HG03575 (cell line): ENCODE measurements around the gene MAFF.
"Not testable (repeated sequence)": the region's sequence is repeated elsewhere in the genome, so short reads cannot be mapped to it uniquely, and the experiment has no call there.

Experiments
- ATAC-seq: cut with Tn5 transposase; IDR thresholded peaks from one replicate; pipeline ENCODE4 v1.9.1; 2021; ENCODE audit not compliant: unreplicated experiment, insufficient number of reproducible peaks, low FRiP score; ENCODE audit errors: extremely low read depth

The MAFF gene

GRCh38 chr22:38201711-38202436, at the start of gene MAFF:
Gene MAFF, plus strand, starts transcription at chr22:38201994. Its CDS starts 11,860 bp downstream, at chr22:38213854.
- no peak for ATAC-seq

DNA sequence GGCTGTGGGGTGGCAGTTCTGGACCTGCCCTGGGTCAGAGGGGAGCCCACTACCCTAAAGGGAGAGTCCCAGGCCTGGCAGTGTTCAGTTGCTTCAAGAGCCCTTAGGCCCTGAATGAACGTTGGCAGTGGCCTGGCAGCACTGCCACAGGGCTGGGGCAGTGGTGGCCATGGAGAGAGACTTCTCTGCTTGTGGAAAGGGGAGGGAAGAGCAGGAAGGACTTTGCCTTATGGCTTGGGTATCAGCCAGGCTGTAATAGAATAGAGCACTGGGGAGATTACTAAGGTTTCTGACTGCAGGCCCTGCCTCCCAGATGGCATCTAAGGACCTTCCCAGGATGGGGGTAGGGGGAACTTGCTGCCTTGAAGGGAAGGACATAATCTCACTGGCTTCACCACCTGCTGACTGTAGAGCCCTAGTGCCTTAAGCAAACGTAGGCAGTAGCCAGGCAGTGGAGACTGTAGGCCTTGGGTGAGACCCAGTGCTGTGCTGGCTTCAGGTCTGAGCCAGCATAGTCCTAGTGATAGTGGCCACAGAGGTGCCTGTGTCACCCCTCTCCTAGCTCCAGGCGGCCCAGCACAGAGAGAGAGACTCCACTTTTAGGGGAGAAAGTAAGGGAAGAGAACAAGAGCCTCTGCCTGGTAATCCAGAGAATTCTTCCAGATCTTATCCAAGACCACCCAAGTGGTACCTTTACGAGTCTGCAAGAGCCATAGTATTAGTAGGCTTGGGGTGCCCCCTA, 47.8 kb upstream of the MAFF start:
- ATAC-seq, result no peak

DNA sequence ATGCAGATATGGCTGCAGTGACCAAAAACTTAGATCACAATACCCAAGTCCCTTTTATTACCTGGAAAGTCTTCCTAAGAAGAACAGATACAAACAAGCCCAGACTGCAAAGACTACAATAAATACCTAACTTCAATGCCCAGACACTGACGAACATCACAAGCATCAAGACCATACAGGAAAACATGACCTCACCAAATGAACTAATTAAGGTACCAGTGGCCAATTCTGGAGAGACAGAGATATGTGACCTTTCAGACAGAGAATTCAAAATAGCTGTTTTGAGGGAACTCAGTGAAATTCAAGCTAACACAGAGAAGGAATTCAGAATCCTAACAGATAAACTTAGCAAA, 47.3 kb upstream of the MAFF start:
- not testable (repeated sequence) for ATAC-seq

DNA sequence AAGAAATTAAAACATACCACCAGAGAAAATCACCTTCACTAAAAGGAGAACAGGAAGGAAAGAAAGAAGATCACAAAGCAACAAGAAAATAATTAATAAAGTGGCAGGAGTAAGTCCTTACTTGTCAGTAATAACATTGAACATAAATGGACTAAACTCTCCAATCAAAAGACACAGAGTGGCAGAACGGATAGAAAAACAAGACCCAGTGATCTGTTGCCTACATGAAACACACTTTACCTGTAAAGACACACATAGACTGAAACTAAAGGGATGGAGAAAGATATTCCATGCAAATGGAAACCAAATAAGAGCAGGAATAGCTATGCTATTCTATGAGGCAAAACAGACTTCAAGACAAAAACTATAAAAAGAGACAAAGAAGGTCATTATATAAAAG, 46.1 kb upstream of the MAFF start:
- no peak for ATAC-seq

GRCh38 chr22:38162881-38163843, 38.6 kb upstream of the MAFF start:
- ATAC-seq, result no peak

DNA sequence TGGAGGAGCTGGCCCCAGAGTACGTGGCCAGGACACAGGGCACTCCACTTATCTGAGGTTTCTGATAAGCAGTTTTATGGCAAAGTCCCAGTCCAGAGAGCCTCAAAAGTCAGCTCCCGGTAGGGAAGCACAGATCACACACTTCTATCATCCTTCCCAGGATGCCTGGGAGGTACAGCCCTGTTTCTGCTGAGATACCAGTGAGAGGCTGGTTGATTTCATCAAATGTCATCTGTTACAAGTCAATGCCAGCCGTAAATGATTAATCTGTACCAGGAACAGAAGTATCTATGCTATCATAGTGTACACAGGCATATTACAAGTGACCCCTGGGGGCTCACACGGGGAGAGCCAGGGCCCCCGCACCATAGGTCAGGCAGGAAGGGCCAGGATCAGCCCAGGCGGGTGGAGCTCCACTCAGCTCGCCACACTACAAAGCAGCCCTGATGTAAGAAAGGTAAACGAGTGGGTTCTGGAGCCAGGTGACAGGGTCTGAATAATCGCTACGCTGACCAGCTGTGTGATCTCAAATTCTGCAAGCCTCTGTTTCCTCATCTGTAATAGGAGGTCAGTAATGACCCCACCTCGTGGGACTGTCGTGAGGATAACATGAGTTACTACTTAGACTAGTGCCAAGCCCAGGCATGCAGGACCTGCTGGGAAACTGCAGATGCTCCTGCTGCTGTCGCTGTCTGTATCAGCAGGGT, 37.8 kb upstream of the MAFF start:
- ATAC-seq, result no peak

GRCh38 chr22:38164551-38164918, 37.3 kb upstream of the MAFF start:
- no peak for ATAC-seq

- no peak for ATAC-seq
Observed at GRCh38 chr22:38165922-38166593, 35.7 kb upstream of the MAFF start.

GRCh38 chr22:38167988-38168407, 33.8 kb upstream of the MAFF start:
- no peak for ATAC-seq

- no peak for ATAC-seq
Observed at GRCh38 chr22:38169116-38169515, 32.7 kb upstream of the MAFF start.

GRCh38 chr22:38170469-38170868, 31.3 kb upstream of the MAFF start:
- no peak for ATAC-seq

DNA sequence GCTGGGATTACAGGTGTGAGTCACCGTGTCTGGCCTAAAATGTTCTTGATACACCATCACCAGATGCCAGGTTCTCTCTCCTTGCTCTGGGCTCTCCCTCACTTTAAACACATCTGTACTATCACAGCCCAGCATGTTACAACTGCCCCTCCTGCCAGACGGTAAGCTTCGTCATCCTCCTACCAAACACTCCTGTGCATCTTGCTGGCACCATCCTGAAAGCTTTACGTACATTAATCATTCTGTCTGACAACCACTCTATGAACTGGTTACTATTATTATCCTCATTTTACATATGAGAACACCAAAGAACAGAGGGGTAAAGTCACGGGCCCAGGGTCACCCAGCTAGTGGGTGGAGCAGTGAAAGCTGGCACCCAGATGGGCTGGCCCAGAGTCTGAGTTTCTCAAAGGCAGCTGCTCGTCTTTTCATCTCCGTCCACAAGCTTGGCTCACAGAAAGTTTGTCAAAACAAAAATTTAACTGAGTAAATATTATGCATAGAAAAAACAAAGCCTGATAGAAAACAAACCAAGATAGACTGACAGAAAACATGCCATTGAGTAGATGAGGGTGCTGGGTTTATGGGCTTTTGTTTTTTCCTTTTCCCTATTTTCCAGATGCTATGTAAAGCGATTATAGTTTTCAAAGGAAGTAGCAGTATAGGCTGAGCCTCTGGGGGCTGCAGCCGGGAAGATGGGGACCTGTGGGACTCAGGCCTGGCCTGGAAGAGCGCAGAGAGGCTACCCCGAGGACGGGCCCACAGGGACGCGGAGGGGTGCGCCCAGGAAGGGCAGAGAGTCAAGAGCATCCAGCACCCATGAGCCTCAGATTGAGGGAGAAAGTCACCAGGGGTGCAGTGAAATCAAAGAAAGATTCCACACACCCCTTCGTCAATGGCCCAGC, 29.6 kb upstream of the MAFF start:
- ATAC-seq, result no peak

- ATAC-seq, result no peak
Observed at GRCh38 chr22:38172832-38173640, 28.8 kb upstream of the MAFF start.

DNA sequence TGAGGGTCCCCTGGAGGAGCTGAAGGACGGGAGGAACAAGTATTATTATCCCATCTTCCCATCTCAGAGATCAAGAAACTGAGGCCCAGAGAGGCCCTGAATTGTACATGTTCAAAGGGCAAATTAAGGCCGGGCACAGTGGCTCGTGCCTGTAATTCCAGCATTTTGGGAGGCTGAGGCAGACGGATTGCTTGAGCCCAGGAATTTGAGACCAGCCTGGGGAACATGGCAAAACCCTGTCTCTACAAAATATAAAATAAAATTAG, 28.2 kb upstream of the MAFF start:
- no peak for ATAC-seq

DNA sequence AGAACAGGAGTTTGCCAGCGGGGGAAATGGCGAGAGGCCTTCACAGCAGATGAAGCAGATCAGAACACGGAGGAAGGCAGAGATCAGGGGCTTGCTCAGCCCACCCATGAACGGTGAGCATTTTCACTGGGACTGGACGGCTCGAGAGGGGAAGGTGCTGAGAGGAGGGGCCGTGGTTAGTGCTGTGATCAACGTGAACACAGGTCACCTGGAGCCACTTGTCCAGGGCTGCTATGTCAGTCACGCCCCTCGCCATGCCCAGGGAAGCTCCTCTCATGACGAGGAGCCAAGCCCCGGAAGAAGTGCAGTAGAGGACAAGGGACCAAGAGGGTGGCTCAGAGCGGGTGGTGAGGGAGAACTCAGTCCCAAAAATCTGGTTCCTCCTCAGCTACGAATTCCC, 27.2 kb upstream of the MAFF start:
- no peak for ATAC-seq

- no peak for ATAC-seq
Observed at GRCh38 chr22:38175206-38176118, 26.3 kb upstream of the MAFF start.
